Measurements from ENCODE around the gene THOC6. TPM values are rescaled to one million over a fixed set of nuclear protein-coding genes. Genes with fewer than 3 reads are reported as not detected.

The THOC6 gene
- 10 to 100 TPM; 11.7 to 21.8 TPM for total RNA-seq

DNA sequence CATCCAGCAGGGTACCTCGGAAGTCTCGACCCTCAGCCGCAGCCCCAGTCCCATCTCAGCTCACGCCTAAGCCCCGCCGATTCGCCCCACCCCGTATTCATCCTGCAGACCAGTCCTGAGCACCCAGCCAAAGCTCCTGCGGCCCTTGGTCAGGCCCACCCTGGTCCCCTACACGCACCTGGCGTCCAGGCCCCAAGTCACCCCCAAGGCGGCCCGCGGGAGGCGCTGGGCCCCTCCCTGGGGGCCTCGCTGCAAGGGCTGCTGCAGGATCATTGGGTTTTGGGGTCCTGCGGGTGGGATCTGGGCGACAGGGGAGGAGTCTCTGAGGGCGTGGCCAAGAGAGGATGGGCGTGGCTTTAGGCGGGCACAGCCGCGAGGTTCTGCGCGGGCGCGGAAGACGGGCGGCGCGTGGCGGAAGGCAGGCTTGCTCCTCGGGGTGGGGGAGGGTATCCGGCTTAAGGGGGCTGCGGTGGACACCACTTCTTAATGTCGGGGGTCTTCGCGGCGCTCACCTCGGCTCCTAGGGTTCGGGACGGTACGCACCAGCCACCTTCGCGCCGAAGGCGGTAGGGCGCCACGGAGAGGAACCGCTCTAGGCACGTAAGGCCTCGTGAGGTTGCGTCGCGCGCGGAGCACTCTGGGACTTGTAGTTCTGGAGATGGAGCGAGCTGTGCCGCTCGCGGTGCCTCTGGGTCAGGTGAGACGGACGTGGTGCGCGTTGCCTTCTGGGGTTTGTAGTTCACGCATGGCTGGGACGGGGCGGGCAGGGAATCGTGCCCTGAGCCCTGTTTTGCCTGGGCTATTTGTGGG is at the start of gene THOC6, which contains the start of gene HCFC1R1:
Gene THOC6, plus strand, starts transcription at position 367 of the 810 bp plus-strand sequence. Its CDS starts 292 bp downstream, at position 659.
Gene HCFC1R1, minus strand, starts transcription at position 274 of the 810 bp plus-strand sequence. Its CDS starts 1 bp downstream, at position 273.
- no peaks in the 10 kb centered on the region for H3K9me3 ChIP-seq
- WGBS, 2 donors, result 1% methylated on average over 19 to 55 of the region's 69 CpGs
- TF ChIP-seq, protein P1, sequence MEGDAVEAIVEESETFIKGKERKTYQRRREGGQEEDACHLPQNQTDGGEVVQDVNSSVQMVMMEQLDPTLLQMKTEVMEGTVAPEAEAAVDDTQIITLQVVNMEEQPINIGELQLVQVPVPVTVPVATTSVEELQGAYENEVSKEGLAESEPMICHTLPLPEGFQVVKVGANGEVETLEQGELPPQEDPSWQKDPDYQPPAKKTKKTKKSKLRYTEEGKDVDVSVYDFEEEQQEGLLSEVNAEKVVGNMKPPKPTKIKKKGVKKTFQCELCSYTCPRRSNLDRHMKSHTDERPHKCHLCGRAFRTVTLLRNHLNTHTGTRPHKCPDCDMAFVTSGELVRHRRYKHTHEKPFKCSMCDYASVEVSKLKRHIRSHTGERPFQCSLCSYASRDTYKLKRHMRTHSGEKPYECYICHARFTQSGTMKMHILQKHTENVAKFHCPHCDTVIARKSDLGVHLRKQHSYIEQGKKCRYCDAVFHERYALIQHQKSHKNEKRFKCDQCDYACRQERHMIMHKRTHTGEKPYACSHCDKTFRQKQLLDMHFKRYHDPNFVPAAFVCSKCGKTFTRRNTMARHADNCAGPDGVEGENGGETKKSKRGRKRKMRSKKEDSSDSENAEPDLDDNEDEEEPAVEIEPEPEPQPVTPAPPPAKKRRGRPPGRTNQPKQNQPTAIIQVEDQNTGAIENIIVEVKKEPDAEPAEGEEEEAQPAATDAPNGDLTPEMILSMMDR (IDR thresholded peaks at IDR 0.05), result no peak
- TF ChIP-seq POLR2A (IDR thresholded peaks at IDR 0.05), result peak; percentile 85 to 88 (median 87)
- peaks cover 73% of the 10 kb centered on the region for H3K4me1 ChIP-seq
- DNase-seq, result peak; percentile 98 to 99 (median 99)
- H3K36me3 ChIP-seq (replicated peaks in 1 of 2; ENCODE audit: insufficient read depth in 1 of 2, low read depth in 2 of 2), result peaks cover 0 to 5% of the 10 kb centered on the region in 2 donors
- peak within 1 kb of the TSS in 1 of 2 donors; percentile 16 for H3K4me3 ChIP-seq
- H3K27ac ChIP-seq, result peak within 1 kb of the TSS; percentile 98 to 100 (median 100)
- H3K27me3 ChIP-seq, result no peaks in the 10 kb centered on the region
- intact Hi-C loops (cut with DNase I), result no loop called here
- ATAC-seq, result peak; percentile 60

GRCh38 chr16:2974319-2975056 is 49.3 kb upstream of the THOC6 start:
- intact Hi-C loops (cut with DNase I), result no loop called here
- H3K4me3 ChIP-seq, result no peak overlapping the region
- WGBS, 2 donors, result 99 to 100% methylated on average over 1 to 6 of the region's 15 CpGs
- ATAC-seq, result no peak
- H3K9me3 ChIP-seq, result no peaks in the 10 kb centered on the region
- H3K4me1 ChIP-seq, result peaks cover 44% of the 10 kb centered on the region
- no peaks in the 10 kb centered on the region for H3K36me3 ChIP-seq (replicated peaks in 1 of 2; ENCODE audit: insufficient read depth in 1 of 2, low read depth in 2 of 2)
- no peak for DNase-seq
- TF ChIP-seq, protein P1 (IDR thresholded peaks at IDR 0.05), result no peak
- no peak for TF ChIP-seq POLR2A (IDR thresholded peaks at IDR 0.05)
- no peak overlapping the region for H3K27ac ChIP-seq
- no peaks in the 10 kb centered on the region for H3K27me3 ChIP-seq

DNA sequence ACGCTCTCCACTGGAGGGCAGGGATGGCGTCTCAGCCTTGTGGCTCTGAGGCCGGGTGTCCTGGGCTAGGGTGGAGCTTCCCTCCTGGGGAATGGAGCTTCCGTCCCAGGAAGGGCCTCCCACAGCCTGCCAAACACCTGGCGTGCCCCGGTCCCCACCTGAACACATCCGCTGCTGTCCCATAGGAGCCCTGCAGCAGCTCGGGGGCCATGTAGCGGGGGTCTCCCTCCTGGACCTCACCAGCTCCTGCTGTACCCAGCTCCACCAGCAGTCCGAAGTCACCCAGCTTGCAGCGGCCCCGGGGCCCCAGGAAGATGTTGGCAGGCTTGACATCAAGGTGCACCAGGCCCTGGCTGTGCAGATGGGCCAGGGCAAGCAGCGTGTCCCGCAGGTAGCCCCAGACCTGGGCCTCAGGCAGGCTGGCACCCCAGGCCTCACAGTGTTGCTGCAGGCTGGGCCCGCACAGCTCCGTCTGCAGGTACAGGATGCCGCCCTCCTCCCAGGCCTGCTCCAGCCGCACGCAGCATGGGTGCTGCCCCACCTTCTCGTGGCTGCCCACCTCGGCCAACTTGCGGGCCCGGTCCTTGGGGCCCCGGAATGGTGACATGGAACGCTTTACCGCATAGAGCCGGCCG is 48.6 kb upstream of the THOC6 start:
- H3K27me3 ChIP-seq, result no peaks in the 10 kb centered on the region
- no peak overlapping the region for H3K4me3 ChIP-seq
- H3K36me3 ChIP-seq (replicated peaks in 1 of 2; ENCODE audit: insufficient read depth in 1 of 2, low read depth in 2 of 2), result no peaks in the 10 kb centered on the region
- H3K4me1 ChIP-seq, result peaks cover 43% of the 10 kb centered on the region
- WGBS, 2 donors, result 94 to 97% methylated on average over 9 to 24 of the region's 28 CpGs
- intact Hi-C loops (cut with DNase I), result no loop called here
- DNase-seq (no peak), ATAC-seq (no peak)
- no peak overlapping the region for H3K27ac ChIP-seq
- H3K9me3 ChIP-seq, result no peaks in the 10 kb centered on the region
- no peak for TF ChIP-seq POLR2A (IDR thresholded peaks at IDR 0.05)
- TF ChIP-seq, protein P1 (IDR thresholded peaks at IDR 0.05), result no peak

DNA sequence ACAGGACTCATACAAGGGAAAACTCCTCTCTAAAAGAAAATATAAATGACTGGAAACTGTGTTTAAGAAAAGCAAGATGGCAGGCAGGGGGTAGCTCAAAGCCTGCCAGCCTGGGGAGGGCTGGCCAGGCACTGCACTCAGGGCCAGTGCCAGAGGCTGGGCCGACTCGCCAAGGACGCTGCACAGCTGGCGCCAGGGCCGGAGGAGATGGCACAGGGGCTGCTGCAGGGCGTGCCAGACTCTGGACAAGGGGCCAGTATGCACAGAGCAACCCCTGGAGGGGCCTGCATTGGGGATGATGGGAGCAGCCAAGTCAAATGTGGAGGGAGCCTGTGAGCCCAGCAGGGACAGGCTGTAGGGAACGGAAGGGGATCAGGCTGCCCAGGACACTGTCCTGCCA is 47.6 kb upstream of the THOC6 start:
- Histone ChIP-seq H3K9me3 (no peaks in the 10 kb centered on the region), H3K27me3 (no peaks in the 10 kb centered on the region), H3K4me3 (no peak overlapping the region), H3K27ac (peak overlapping the region in 1 of 4 donors; percentile 72), H3K36me3 (replicated peaks in 1 of 2; ENCODE audit: insufficient read depth in 1 of 2, low read depth in 2 of 2) (no peaks in the 10 kb centered on the region), H3K4me1 (peaks cover 41% of the 10 kb centered on the region)
- intact Hi-C loops (cut with DNase I), result no loop called here
- ATAC-seq (no peak), DNase-seq (no peak)
- TF ChIP-seq, protein P1 (IDR thresholded peaks at IDR 0.05), result no peak
- 46 to 52% methylated on average over 7 of the region's 7 CpGs for WGBS, 2 donors

Data from body of pancreas (tissue), 4 donors.